Right renal cortex interstitium (tissue), 3 donors: Measurements from ENCODE around the gene CASP8. TPM values are rescaled to one million over a fixed set of nuclear protein-coding genes. Genes with fewer than 3 reads are reported as not detected.
"Not testable (repeated sequence)": the region's sequence is repeated elsewhere in the genome, so short reads cannot be mapped to it uniquely, and the experiment has no call there.

Experiments
- DNase-seq, 3 donors: peaks; one replicate each; pipeline ENCODE4 v3.0.0-alpha.2; 2013; ENCODE audit warnings: low read depth in 3 of 3, low spot score in 2 of 3
- polyA plus RNA-seq, 3 donors: library from polyadenylated mRNA; unstranded; fragments of 120-200 nt; gene quantifications; one replicate each; pipeline ENCODE4 v1.2.1, GENCODE V29; 2013; ENCODE audit not compliant: insufficient read length in 3 of 3

CASP8 gene
- polyA plus RNA-seq, 3 donors, result 14.9 to 17.3 (median 15.2) TPM

DNA sequence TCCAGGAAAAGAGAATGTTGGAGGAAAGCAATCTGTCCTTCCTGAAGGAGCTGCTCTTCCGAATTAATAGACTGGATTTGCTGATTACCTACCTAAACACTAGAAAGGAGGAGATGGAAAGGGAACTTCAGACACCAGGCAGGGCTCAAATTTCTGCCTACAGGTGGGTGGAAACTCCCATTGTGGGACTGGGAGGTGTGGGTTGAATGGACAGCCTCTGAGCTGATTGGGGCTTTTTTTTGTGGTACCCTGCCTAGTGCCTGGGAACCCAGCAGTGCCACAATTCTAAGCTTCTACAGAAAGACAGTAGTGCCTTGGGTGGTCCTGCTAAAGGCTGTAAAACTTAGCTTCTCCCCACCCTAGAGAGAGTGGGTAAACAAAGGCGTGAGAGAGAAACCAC is 6.3 kb downstream of the CASP8 start:
- DNase-seq, result no peak

DNA sequence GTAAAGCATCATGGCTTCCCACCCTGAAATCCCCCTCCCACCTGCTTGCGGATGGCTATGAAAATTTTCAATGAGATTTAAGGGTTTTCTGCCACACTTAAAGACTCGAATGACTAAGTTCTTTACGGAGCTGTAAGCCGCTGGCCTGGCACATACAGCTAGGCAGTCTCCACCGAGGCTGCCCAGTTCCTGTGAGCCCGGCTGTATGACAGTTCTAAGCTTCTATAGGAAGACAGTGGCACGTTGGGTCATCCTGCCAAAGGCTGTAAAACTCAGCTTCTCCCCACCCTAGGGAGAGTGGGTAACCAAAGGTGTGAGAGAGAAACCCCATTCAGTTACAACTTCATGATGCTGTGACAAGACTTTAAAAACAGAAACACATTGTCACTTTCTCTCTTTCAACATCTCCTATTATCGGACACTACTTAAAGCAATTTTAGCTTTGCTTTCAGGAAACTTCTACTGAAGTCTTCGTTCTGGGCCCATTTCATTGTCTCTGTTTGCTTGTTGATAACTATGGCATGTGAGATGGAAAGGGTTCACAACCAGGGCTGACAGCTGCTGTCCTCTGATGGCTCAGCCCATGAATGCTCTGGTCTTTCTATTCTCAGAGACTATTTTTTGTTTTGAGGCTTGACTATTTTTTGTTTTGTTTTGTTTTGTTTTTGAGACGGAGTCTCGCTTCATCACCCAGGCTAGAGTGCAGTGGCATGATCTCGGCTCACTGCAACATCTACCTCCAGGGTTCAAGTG is 7.1 kb downstream of the CASP8 start:
- DNase-seq, result no peak

DNA sequence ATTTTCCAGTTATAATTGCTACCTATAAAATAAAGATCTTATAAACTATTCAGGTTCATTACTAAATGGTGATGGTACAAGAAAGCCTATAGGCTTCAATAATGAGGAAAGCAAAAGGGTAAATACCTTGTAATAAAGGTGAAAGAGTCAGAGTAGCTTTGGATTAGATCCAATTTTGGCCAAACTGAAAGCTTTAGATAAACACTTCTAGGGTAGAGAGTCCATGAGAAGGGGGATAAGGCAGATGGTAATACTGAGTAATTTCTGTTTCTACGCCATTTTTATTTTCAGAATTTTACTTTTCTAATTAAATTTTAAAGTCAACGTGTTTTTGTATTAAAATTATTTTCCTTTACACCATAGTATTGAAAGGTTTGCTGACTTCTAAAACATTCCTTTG is 9.4 kb downstream of the CASP8 start:
- DNase-seq, result no peak

DNA sequence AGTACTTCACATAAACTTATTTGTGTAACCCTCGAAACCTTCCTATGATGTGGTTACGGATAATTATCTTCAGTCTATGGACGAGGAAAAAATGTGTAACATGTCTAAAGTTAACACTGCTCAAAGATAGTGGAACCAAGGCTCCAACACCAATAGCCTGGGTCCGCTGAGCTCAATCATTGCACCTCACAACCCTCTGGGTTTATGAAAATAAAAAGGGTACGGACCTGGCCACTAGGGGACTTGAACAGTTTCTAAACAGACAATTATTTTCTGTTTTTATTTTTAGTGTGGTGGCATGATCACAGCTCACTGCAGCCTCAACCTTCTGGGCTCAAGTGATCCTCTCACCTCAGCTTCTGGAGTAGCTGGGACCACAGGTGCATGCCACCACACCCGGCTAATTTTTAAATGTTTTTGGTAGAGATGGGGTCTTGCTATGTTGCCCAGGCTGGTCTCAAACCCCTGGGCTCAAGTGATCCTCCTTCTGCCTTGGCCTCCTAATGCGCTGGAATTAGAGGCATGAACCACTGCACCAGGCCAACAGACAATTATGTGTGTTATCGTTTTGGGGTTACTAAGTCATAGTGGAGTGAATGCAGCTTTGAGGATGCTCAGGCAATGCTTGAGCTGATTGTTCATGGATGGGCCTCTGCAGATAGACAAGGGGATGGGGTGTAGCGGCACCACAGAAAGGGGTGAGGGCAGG is 10.1 kb downstream of the CASP8 start:
- no peak for DNase-seq

DNA sequence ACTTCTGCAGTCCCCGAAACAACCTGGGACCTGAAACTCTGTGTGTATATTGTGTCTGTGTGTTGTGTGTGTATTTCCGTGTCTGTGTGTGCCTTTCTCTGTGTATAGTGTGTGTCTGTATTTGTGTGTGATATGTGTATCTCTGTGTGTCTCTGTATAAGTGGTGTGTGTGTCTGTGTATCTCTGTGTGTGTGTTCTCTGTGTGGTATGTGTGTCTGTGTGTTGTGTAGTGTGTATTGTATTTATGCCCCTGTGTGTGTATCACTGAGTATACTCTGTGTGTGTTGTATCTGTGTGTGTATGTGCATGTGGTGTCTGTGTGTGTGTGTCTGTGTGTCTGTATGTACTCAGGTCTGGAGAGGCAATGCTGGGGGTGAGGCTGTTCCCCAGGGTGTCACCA is 11.6 kb downstream of the CASP8 start:
- no peak for DNase-seq

DNA sequence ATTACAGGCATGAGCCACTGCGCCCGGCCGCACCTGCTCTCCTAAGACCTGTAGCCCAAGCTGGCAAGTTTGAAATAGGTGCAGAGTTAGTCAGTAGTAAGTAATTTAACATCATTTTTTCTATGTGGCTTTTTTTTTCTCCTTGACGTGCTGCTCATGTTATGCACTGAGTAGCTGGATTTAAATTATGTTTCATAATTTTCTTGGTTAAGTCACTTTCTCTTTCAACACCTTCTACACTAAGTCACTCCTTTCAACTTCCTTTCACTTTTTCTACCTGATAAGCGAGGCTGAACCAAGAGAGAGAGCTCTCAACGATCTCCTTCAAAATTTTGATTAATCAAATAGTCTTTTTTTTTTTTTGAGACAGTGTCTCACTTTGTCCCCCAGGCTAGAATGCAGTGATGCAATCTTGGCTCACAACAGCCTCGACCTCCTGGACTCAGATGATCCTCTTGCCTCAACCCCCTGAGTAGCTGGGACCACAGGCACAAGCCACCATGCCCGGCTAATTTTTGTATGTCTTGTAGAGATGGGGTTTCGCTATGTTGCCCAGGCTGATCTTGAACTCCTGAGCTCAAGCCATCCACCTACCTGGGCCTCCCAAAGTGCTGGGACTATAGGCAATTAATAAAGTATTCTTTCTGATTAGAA is 13.1 kb downstream of the CASP8 start:
- no peak for DNase-seq

DNA sequence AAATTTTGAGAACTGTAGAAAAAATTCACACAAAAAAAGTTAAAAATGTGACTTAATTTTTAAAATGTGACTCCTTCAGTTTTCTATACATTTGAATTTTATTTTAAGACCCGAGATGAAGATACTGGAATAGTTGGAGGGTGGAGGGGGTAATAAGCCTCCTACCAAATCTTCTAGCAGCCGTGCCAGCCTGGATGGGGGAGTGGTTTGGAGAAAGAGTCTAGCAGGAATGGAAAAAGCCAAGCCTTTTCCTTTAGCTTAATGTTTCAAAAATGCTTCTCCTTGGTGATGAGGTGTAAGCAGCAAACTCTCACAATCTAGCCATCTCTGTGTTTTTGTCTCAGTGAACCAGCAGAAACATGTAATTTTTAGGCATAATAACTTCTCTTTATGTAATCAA is 14.7 kb downstream of the CASP8 start:
- DNase-seq, result no peak

DNA sequence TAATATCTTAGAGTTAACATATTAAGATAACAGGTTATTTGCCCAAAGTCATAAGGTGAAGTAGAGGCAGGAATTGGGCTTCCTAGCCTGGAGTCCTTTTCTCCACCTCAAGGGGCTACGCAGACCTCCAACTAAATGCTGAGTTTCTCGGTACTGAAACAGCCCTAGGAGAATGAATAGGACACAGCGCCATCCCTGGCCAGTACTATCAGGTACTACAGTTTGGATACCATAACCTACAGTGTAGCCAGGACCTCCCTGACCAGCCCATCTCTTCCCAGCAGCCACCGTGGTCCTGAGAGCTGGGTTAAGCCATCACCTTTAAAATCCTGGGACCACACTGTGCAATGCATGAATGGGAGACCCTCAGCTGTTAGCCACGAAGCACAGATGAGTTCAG is 15.7 kb downstream of the CASP8 start:
- no peak for DNase-seq

DNA sequence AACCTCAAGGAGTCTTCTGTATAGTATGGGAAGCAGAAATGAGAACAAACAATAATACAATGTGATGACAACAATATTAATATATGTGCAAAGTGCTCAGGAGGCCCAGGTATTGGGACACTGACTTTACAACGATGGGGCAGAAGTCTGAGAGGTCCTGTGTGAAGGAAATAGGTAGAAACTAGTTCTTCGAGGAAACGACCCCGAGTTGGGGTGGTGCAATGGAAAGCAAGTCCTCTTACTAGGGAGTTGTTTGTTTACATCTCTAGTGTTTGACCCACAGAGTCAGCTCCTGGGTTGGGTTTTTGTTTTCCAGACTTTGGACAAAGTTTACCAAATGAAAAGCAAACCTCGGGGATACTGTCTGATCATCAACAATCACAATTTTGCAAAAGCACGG is 16.2 kb downstream of the CASP8 start:
- no peak for DNase-seq

DNA sequence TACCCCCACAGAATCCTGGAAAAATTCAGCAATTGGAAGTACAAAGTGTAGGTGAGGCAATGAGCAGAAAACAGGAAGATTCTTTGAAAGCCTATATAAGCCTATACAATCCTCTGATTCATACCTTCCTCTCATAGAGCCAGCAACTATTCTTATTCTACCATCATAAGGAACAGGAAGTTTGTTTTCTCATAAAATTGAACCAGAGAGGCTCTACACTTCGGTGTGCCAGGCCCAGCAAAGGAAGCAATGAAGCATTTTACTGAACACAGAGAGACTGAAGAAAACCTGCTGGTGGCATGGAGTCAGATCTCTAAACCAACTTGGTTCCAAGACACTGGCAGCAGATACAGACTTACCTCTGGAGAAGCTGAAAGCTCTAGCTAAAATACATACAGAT is 18.7 kb downstream of the CASP8 start:
- DNase-seq, result no peak

DNA sequence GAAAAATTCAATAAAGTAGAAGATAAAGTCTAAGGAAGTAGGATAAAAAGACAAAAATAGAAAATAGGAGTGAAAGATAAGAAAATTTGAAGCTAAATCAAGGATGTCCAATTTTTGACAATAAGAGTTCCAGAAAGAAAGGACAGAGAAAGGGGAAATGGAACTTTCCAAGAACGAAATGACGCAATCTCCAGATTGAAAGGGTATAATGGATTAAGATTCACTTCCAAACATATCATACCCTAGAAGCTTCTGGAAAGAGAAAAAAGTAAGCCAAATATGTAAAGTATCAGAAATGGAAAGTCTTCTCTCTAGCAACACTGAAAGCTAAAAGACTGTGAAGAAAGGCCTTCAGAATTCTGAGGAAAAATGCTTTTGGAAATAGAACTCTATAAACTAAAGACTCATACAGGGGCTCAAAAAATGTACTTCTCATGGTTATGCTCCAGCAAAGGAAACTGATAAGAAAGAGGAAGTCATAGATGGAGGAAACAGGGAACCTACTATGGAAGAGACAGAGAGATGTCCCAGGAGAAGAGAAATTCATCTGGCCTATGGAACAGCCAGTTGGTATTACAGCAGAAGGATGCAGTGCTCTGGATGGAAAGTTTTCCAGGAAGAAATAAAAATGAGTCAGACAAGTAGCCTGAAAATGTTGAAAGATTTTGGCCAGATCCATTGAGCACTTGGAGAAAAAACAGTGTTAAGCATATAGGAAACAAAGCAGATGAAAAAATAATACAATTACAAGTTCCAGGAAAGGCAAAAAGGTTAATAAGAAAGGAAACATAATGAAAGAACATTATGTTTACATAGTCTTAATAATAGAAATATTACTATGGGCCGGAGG is 20.1 kb downstream of the CASP8 start:
- DNase-seq, result no peak

DNA sequence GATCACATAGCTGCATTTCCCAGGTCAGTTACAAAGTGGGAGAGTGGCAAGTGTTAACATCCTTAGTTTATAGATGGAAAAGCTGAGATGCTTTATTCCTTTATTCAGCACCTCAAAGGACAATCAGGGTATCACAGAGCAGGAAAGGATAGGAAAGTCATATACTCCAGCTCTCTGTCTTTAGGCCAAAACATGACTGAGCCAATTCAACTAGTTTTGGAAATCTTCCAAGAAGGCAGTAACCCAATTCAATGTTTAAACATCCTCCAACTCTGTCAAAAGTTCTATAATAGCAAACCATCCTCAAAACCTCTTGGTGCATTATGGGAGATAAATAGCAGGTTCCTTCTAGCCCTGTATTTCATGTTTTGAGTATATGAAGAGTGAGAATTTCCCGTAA is 25.2 kb downstream of the CASP8 start:
- DNase-seq, result no peak

DNA sequence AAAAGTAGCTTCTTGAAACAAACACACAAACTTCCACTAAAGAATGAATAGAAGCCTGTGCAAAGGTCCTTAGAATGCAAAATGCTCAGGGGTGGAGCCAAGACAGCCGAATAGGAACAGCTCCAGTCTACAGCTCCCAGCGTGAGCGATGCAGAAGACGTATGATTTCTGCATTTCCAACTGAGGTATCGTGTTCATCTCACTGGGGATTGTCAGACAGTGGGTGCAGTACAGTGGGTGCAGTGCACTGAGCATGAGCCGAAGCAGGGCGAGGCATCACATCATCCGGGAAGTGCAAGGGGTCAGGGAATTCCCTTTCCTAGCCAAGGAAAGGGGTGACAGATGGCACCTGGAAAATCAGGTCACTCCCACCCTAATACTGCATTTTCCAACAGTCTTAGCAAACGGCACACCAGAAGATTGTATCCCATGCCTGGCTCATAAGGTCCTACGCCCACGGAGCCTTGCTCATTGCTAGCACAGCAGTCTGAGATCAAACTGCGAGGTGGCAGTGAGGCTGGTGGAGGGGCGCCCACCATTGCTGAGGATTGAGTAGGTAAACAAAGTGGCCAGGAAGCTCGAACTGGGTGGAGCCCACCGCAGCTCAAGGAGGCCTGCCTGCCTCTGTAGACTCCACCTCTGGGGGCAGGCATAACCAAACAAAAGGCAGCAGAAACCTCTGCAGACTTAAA is 30.3 kb downstream of the CASP8 start:
- DNase-seq, result not testable (repeated sequence)

DNA sequence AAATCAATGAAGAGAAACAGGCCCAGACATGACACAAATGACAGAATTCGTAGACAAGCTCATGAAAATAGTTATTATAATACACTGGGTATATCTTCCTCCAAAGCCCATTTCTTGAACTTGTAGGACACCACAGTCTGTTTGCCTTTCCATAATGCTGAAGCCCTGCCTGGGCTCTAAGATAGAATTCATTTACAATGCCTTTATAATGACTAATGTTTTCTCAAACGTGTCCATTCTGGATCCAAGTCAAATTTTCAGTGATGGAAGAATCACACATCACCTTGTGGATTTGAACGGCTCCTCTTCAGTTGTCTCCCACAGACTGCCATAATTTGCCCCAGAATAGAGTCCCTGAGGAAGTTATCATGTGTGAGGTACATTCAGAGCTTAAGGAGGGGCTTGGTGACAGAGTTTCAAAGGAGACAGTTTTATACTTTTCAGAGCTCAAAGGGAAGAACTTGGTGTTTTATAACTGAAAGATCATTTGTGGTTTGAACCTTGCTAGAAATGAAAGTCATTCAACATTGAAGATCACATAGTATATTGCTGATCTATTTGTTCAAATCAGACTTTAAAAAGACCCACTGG is 38.2 kb downstream of the CASP8 start:
- DNase-seq, result no peak

DNA sequence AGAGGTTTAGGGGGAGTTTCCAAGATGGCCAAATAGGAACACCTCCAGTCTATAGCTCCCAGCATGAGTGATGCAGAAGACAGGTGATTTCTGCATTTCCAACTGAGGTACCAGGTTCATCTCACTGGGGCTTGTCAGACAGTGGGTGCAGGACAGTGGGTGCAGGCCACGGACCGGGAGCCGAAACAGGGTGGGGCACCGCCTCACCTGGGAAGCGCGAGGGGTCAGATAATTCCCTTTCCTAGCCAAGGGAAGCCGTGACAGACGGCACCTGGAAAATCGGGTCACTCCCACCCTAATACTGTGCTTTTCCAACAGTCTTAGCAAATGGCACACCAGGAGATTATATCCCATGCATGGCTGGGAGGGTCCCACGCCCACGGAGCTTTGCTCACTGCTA is 39.6 kb downstream of the CASP8 start:
- not testable (repeated sequence) for DNase-seq

DNA sequence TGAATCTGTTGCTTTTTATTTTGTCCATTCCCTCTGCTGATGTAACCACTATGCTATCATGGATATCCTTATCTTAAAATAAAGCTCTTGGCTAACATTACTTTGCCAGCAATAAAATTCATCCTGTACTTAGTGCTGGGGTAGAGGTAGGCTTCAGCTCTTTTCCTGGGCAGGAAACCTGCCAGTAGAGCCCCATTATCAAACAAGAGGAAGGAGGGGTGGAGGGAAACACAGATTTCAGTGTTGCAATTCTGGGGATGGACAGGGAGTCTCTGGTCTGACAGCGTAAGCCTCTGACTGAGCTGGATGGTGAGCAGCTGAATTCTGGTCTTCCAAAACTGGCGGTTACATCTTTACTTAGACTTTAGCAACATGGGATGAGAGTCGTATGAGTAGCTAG is 47.5 kb downstream of the CASP8 start:
- no peak for DNase-seq

DNA sequence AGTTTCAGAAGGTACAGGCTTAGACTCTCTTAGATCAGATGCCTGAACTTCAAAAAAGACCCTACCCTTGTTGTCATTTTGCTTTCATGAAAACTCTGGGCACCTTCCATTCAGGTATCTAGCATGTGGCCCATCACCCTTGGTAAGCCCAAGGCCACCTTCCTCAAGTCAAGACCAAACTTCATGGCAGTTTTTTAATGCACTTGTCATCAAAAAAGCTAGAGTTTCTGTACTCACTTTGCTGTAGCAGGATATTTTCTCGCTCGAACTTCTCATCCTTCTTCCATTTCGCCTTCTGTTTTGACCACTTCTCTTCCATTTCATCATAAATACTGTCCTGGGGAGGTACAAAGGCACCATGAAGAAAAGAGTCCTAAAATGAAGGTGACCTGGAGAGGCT is 48.6 kb downstream of the CASP8 start:
- no peak for DNase-seq

DNA sequence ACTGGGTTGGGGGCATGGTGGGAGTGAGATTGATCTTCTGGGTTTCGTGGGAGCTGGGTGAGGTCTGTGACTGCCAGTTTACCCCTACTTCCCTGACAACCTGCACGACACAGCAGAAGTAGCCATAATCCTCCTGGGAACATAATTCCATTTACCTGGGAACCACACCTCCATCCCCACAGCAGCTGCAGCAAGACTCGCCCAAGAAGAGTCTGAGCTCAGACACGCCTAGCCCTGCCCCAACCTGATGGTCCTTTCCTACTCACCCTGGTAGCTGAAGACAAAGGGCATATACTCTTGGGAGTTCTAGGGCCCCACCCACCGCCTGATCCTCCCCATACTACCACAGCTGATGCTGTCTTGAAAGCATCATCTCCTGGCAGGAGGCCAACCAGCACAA is 53.0 kb downstream of the CASP8 start:
- DNase-seq, result no peak

DNA sequence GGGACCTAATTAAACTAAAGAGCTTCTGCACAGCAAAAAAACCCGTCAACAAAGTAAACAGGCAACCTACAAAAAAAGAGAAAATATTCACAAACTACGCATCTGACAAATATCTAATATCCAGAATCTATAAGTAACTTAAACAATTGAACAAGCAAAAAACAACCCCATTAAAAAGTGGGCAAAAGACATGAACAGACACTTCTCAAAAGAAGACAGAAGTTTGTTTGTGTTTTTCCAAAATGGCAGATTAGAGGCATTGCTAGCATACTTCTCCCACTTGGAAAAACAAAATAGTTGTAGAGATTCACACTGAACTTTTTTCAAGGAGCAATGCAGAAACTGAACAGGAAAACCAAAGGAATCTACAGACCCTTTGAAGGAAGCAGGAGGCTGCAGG is 59.2 kb downstream of the CASP8 start:
- DNase-seq, result no peak

DNA sequence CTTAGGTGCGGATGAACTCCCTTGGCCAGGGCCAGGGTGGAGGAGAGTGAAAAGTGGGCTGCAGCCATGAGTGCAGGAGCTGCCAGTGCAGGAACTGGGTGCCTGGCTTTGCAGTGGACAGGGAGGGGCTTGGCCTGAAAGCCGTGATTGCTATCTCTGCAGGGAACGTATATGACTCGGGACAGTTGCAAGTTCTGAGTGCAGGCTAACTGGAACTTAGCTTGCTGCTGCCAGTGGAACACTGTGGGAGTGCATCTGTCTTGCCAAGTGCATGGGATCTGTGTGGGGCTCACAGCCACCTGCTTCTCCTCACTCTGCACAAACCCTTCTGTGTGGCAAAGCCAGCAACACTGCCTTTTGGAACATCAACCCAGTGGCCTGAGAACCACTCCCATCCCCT is 59.9 kb downstream of the CASP8 start:
- no peak for DNase-seq
